ENCODE data around the gene STXBP1.

DNA sequence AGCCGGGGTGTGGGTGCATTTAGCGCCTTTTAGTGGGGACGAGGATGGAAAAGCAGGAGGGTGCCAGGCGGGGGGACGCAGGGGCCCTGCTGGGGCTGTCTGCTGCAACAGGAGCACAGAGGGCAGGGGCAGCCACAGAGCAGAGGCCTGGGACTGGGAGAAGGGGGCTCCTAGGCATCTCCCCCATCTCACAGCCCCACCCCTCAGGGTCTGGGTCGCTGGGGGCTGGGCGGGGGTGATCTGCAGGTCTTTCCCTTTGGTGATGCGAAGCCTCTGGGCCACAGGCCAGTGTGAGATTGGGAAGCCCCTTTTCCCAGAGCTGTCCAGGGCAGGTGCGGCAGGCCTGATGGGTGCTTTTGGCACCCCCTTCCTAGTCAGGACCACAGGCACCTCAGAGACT lies 118.2 kb downstream of the STXBP1 start:
- TF ChIP-seq, protein P1, sequence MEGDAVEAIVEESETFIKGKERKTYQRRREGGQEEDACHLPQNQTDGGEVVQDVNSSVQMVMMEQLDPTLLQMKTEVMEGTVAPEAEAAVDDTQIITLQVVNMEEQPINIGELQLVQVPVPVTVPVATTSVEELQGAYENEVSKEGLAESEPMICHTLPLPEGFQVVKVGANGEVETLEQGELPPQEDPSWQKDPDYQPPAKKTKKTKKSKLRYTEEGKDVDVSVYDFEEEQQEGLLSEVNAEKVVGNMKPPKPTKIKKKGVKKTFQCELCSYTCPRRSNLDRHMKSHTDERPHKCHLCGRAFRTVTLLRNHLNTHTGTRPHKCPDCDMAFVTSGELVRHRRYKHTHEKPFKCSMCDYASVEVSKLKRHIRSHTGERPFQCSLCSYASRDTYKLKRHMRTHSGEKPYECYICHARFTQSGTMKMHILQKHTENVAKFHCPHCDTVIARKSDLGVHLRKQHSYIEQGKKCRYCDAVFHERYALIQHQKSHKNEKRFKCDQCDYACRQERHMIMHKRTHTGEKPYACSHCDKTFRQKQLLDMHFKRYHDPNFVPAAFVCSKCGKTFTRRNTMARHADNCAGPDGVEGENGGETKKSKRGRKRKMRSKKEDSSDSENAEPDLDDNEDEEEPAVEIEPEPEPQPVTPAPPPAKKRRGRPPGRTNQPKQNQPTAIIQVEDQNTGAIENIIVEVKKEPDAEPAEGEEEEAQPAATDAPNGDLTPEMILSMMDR (IDR thresholded peaks at IDR 0.05; ENCODE audit: extremely low read depth in 1 of 2, insufficient read depth in 1 of 2, low read depth in 1 of 2, low read length in 2 of 2), result no peak
- TF ChIP-seq JUN (IDR thresholded peaks at IDR 0.05; ENCODE audit: borderline replicate concordance, insufficient read depth, insufficient read length, low read depth) (no peak), POLR2A (IDR thresholded peaks at IDR 0.05; ENCODE audit: low read depth, low read length) (no peak), EZH2 (IDR thresholded peaks at IDR 0.05; ENCODE audit: borderline replicate concordance, low read depth, low read length, severe bottlenecking) (no peak)

All from endothelial cell of umbilical vein (primary cell).